NCI-H146 treated with DMSO at 0.1 percent for 48 hours (cell line): ENCODE data around the gene NMUR1.
A peak's percentile ranks its signal among the peaks of the same experiment; 100 is the strongest.

ENCODE experiments used
- DNase-seq: peaks from one replicate; lab custom pipeline; 2025; ENCODE audit not compliant: unreplicated experiment; lab: John Stamatoyannopoulos, UW

Gene NMUR1

GRCh38 chr2:231526341-231527090 is 3.7 kb downstream of the NMUR1 start:
- no peak for DNase-seq

GRCh38 chr2:231525248-231526163 is 4.7 kb downstream of the NMUR1 start:
- DNase-seq, result no peak

- DNase-seq, result no peak
Observed at GRCh38 chr2:231524477-231525247, 5.6 kb downstream of the NMUR1 start.

- DNase-seq, result no peak
Observed at GRCh38 chr2:231523451-231524285, 6.6 kb downstream of the NMUR1 start.

GRCh38 chr2:231522418-231523180 is 7.6 kb downstream of the NMUR1 start:
- DNase-seq, result no peak

GRCh38 chr2:231521443-231521842 is 8.8 kb downstream of the NMUR1 start:
- DNase-seq, result no peak

GRCh38 chr2:231519975-231520555 is 10.2 kb downstream of the NMUR1 start:
- DNase-seq, result no peak

- DNase-seq, result no peak
Observed at GRCh38 chr2:231518771-231519170, 11.5 kb downstream of the NMUR1 start.

GRCh38 chr2:231515603-231516002 is 14.6 kb downstream of the NMUR1 start:
- no peak for DNase-seq

GRCh38 chr2:231514951-231515297 is 15.3 kb downstream of the NMUR1 start:
- DNase-seq, result no peak

- DNase-seq, result peak; percentile 85
Observed at GRCh38 chr2:231514225-231514950, 15.9 kb downstream of the NMUR1 start.

- DNase-seq, result no peak
Observed at GRCh38 chr2:231513746-231514224, 16.5 kb downstream of the NMUR1 start.

GRCh38 chr2:231512222-231512621 is 18.0 kb downstream of the NMUR1 start:
- DNase-seq, result no peak

GRCh38 chr2:231503766-231504165 is 26.5 kb downstream of the NMUR1 start:
- DNase-seq, result no peak

GRCh38 chr2:231502596-231502995 is 27.6 kb downstream of the NMUR1 start:
- DNase-seq, result no peak

- no peak for DNase-seq
Observed at GRCh38 chr2:231497651-231498050, 32.6 kb downstream of the NMUR1 start.

GRCh38 chr2:231494669-231495068 is 35.6 kb downstream of the NMUR1 start:
- DNase-seq, result no peak

- no peak for DNase-seq
Observed at GRCh38 chr2:231490801-231491200, 39.4 kb downstream of the NMUR1 start.

- DNase-seq, result no peak
Observed at GRCh38 chr2:231489990-231490389, 40.3 kb downstream of the NMUR1 start.
